Measurements from ENCODE around the gene MAP3K14. TPM values are rescaled to one million over a fixed set of nuclear protein-coding genes. Genes with fewer than 3 reads are reported as not detected.
"Not testable (repeated sequence)": the region's sequence is repeated elsewhere in the genome, so short reads cannot be mapped to it uniquely, and the experiment has no call there.

Gene MAP3K14
- total RNA-seq, 8 experiments from 2014 or later = 1.4 to 5.0 (median 3.2) TPM

GRCh38 chr17:45261577-45262515 lies 55.0 kb downstream of the MAP3K14 start, which contains the start of gene SPATA32:
Gene SPATA32 (minus strand): TSS chr17:45262094. CDS start chr17:45262016, 78 bp downstream.
- ATAC-seq (replicated peaks in 6 of 8) = peak; percentile 46 to 90 (median 76)
- peak within 1 kb of the TSS; percentile 38 to 50 (median 38) for H3K4me3 ChIP-seq
- H3K4me1 ChIP-seq (replicated peaks in 1 of 2) = peaks cover 3 to 9% of the 10 kb centered on the region in 2 donors
- 11 to 88% (median 62%) methylated on average over 1 to 6 of the region's 68 CpGs; no CpG with 5 or more reads in 5 of the 10 experiments for WGBS, 10 experiments
- H3K27ac ChIP-seq = no peak within 1 kb of the TSS
- in situ Hi-C loops (cut with MboI; ENCODE audit: low pct_unique_long_range_greater_than_20kb in 2 of 9, low sequenced_read_pairs in 9 of 9, unreplicated experiment in 9 of 9) = no loop called here

DNA sequence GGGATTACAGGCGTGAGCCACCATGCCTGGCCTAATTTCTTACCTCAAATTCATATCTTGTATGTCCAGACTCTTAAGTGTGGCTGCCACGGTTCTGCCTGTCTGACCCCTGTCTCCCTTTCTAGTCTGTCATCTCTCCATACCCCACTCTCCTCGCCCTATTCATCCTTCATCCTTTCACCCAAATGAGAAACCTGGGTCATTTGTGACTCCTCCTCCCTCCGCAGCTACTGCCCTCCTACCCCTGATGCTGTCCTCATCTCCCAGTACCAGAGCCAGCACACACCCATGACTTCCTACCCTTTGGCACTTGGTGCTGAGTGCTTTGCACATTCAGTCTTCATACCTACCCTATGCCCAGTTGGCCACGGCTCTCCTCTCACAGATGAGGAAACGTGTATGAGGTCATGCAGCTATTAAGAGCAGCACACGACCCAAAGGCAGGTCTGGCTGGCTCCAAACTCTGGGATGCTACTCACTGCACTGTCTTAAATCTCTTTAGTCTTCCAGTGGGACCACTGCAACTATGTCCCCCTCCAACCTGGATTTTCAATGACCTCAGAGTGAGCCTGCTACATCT lies 56.5 kb downstream of the MAP3K14 start:
- peak in 1 of 8 experiments; percentile 21 for ATAC-seq (replicated peaks in 6 of 8)
- 50 to 100% (median 83%) methylated on average over 1 to 7 of the region's 7 CpGs; no CpG with 5 or more reads in 2 of the 10 experiments for WGBS, 10 experiments
- Histone ChIP-seq H3K4me3 (no peak overlapping the region), H3K4me1 (replicated peaks in 1 of 2) (peaks cover 3 to 9% of the 10 kb centered on the region in 2 donors), H3K27ac (no peak overlapping the region)
- in situ Hi-C loops (cut with MboI; ENCODE audit: low pct_unique_long_range_greater_than_20kb in 2 of 9, low sequenced_read_pairs in 9 of 9, unreplicated experiment in 9 of 9) = no loop called here

- WGBS, 10 experiments = 56 to 88% (median 62%) methylated on average over 3 to 5 of the region's 5 CpGs
- H3K27ac ChIP-seq = no peak overlapping the region
Measured at GRCh38 chr17:45258981-45259380, 57.8 kb downstream of the MAP3K14 start.

GRCh38 chr17:45257115-45257514 lies 59.7 kb downstream of the MAP3K14 start:
- H3K4me1 ChIP-seq (replicated peaks in 1 of 2) = peaks cover 3 to 13% of the 10 kb centered on the region in 2 donors
- no peak for ATAC-seq (replicated peaks in 6 of 8)
- no peak overlapping the region for H3K4me3 ChIP-seq
- WGBS, 10 experiments = 0 to 78% (median 58%) methylated on average over 1 to 10 of the region's 16 CpGs; no CpG with 5 or more reads in 4 of the 10 experiments
- in situ Hi-C loops (cut with MboI; ENCODE audit: low pct_unique_long_range_greater_than_20kb in 2 of 9, low sequenced_read_pairs in 9 of 9, unreplicated experiment in 9 of 9) = no loop called here
- no peak overlapping the region for H3K27ac ChIP-seq

More at GRCh38 chr17:45258981-45259380, 57.8 kb downstream of the MAP3K14 start:
- in situ Hi-C loops (cut with MboI; ENCODE audit: low pct_unique_long_range_greater_than_20kb in 2 of 9, low sequenced_read_pairs in 9 of 9, unreplicated experiment in 9 of 9) = no loop called here
- no peak for ATAC-seq (replicated peaks in 6 of 8)
- no peak overlapping the region for H3K4me3 ChIP-seq
- H3K4me1 ChIP-seq (replicated peaks in 1 of 2) = peaks cover 3 to 17% of the 10 kb centered on the region in 2 donors

DNA sequence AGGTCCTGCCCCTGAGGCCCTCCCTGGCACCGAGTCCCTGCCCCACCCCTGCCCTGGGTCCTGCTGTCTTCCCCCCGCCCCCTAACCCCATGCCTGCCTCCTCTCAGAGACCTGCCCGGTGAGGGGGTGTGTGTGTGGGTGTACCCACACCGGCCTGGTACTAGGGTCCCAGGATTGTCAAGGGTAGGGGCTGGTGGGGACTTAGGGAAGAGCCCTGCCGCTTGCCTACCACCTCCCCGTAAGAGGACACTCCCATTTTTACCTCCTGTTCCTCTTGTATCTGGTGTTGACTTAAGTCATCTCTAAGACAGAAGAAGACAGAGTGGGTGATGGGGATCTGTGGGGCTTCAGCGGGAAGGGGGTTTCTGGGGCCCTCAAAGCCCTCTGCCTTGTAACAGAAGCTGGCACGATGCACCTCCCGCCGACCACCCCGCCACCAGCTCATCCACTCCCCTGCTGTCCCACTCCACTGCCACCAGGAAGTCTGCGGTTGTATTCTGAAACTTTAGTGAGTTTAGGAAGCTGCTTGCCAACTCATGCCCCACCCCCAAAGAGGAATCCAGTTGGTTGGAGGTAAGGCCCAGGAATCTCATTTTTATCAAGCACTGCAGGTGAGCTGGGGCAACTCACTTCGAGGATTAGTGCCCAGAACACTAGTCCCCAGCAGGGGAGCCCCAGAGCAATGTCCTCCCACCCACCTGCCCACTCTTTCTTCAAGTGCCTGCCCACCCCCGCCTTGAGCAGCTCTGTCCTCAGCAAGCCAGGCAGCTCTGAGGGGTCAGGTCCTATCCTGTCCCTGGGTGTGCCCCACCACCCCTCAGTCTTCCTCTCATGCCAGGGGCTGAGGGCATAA lies 60.5 kb downstream of the MAP3K14 start:
- 40 to 90% (median 81%) methylated on average over 1 to 5 of the region's 14 CpGs; no CpG with 5 or more reads in 7 of the 10 experiments for WGBS, 10 experiments
- Histone ChIP-seq H3K4me3 (no peak overlapping the region), H3K27ac (no peak overlapping the region), H3K4me1 (replicated peaks in 1 of 2) (peaks cover 1 to 10% of the 10 kb centered on the region in 2 donors)
- no peak for ATAC-seq (replicated peaks in 6 of 8)
- in situ Hi-C loops (cut with MboI; ENCODE audit: low pct_unique_long_range_greater_than_20kb in 2 of 9, low sequenced_read_pairs in 9 of 9, unreplicated experiment in 9 of 9) = no loop called here

- ATAC-seq (replicated peaks in 6 of 8) = no peak
- no peak overlapping the region for H3K27ac ChIP-seq
- H3K4me3 ChIP-seq = no peak overlapping the region
- peaks cover 0 to 10% of the 10 kb centered on the region in 2 donors for H3K4me1 ChIP-seq (replicated peaks in 1 of 2)
- in situ Hi-C loops (cut with MboI; ENCODE audit: low pct_unique_long_range_greater_than_20kb in 2 of 9, low sequenced_read_pairs in 9 of 9, unreplicated experiment in 9 of 9) = no loop called here
- WGBS, 10 experiments = 80 to 86% (median 80%) methylated on average over 1 of the region's 8 CpGs; no CpG with 5 or more reads in 7 of the 10 experiments
Measured at GRCh38 chr17:45255358-45255757, 61.5 kb downstream of the MAP3K14 start.

GRCh38 chr17:45253879-45254278 lies 62.9 kb downstream of the MAP3K14 start:
- Histone ChIP-seq H3K4me3 (no peak overlapping the region), H3K4me1 (replicated peaks in 1 of 2) (peaks cover 0 to 10% of the 10 kb centered on the region in 2 donors), H3K27ac (no peak overlapping the region)
- no peak for ATAC-seq (replicated peaks in 6 of 8)
- in situ Hi-C loops (cut with MboI; ENCODE audit: low pct_unique_long_range_greater_than_20kb in 2 of 9, low sequenced_read_pairs in 9 of 9, unreplicated experiment in 9 of 9) = no loop called here
- WGBS, 10 experiments = 50 to 86% (median 80%) methylated on average over 1 of the region's 4 CpGs; no CpG with 5 or more reads in 7 of the 10 experiments

- H3K27ac ChIP-seq; H3K4me3 ChIP-seq; in situ Hi-C loops (cut with MboI; ENCODE audit: low pct_unique_long_range_greater_than_20kb in 2 of 9, low sequenced_read_pairs in 9 of 9, unreplicated experiment in 9 of 9); ATAC-seq (replicated peaks in 6 of 8): not testable (repeated sequence)
- WGBS, 10 experiments = 0 to 100% (median 80%) methylated on average over 1 to 4 of the region's 7 CpGs; no CpG with 5 or more reads in 3 of the 10 experiments
- H3K4me1 ChIP-seq (replicated peaks in 1 of 2) = peaks cover 0 to 10% of the 10 kb centered on the region in 2 donors
Measured at GRCh38 chr17:45253237-45253636, 63.6 kb downstream of the MAP3K14 start.

GRCh38 chr17:45251931-45252330 lies 64.9 kb downstream of the MAP3K14 start:
- WGBS, 10 experiments = 55 to 100% (median 87%) methylated on average over 3 to 7 of the region's 7 CpGs; no CpG with 5 or more reads in 1 of the 10 experiments
- no peak for ATAC-seq (replicated peaks in 6 of 8)
- Histone ChIP-seq H3K4me3 (no peak overlapping the region), H3K4me1 (replicated peaks in 1 of 2) (peaks cover 0 to 10% of the 10 kb centered on the region in 2 donors), H3K27ac (no peak overlapping the region)
- in situ Hi-C loops (cut with MboI; ENCODE audit: low pct_unique_long_range_greater_than_20kb in 2 of 9, low sequenced_read_pairs in 9 of 9, unreplicated experiment in 9 of 9) = no loop called here

DNA sequence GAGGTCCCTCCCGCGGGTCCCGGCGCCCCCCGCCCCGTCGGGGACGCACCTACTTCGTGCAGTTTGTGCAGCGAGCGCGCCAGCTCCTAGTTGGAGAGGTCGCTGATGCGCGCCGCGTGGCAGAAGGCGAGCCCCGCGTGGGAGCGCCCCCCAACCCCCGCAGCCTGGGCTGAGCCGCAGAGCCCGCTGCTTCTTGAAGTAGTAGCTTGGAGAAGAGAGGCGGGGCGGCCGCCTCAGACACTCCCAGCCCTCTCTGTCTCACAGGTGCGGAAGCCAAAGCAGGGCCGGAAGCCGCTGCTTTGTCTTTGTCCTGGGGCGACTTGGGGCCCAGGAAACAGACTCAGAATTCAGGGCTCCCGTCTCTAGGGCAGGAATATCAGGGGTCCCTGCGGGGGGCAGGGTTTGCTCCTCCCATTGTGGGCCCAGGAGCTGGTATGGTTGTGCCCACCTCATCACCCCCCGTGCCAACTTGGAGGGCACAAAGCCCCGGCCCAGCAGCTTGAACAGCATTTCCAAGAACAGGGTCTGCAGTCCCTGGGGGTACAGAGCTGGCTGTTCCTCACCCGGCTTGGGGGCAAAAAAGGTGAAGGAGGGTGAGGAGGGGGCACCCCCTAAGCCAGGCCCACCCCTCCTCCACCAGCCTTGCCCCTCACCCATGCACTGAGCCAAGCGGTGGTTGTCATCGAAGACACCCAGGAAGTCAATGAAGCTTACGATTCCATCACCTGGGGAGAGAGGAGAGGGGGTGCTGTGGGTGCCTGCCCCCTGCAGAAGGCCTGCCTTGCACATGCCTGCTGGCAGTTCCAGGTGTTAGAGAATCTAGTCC lies 68.5 kb downstream of the MAP3K14 start:
- peak in 6 of 8 experiments; percentile 2 to 31 (median 28) for ATAC-seq (replicated peaks in 6 of 8)
- Histone ChIP-seq H3K27ac (peak overlapping the region in 1 of 2 donors; percentile 72), H3K4me1 (replicated peaks in 1 of 2) (peaks cover 0 to 6% of the 10 kb centered on the region in 2 donors), H3K4me3 (peak overlapping the region; percentile 28 to 64 (median 46))
- WGBS, 10 experiments = 4 to 67% (median 27%) methylated on average over 1 to 11 of the region's 39 CpGs; no CpG with 5 or more reads in 6 of the 10 experiments
- in situ Hi-C loops (cut with MboI; ENCODE audit: low pct_unique_long_range_greater_than_20kb in 2 of 9, low sequenced_read_pairs in 9 of 9, unreplicated experiment in 9 of 9) = no loop called here

- WGBS, 10 experiments = 0% methylated on average over 1 to 4 of the region's 61 CpGs; no CpG with 5 or more reads in 6 of the 10 experiments
- H3K4me1 ChIP-seq (replicated peaks in 1 of 2) = peaks cover 0 to 6% of the 10 kb centered on the region in 2 donors
- peak; percentile 83 to 90 (median 86) for ATAC-seq (replicated peaks in 6 of 8)
- in situ Hi-C loops (cut with MboI; ENCODE audit: low pct_unique_long_range_greater_than_20kb in 2 of 9, low sequenced_read_pairs in 9 of 9, unreplicated experiment in 9 of 9) = no loop called here
- peak overlapping the region; percentile 28 to 64 (median 46) for H3K4me3 ChIP-seq
- H3K27ac ChIP-seq = peak overlapping the region in 1 of 2 donors; percentile 72
Measured at GRCh38 chr17:45247429-45248131, 69.2 kb downstream of the MAP3K14 start.

Measured in motor neuron (in vitro differentiated cells).